UCSD-AML1 (cell line): ENCODE measurements around the gene LRRC30.
"Not testable (repeated sequence)": the region's sequence is repeated elsewhere in the genome, so short reads cannot be mapped to it uniquely, and the experiment has no call there.

Experiments used
- DNase-seq: peaks from one replicate; lab custom pipeline; 2025; ENCODE audit not compliant: unreplicated experiment; lab: John Stamatoyannopoulos, UW

The LRRC30 gene

GRCh38 chr18:7230626-7231349, at the start of gene LRRC30:
Gene LRRC30, plus strand, starts transcription at chr18:7231089. Its CDS starts 50 bp downstream, at chr18:7231139.
- no peak for DNase-seq

- DNase-seq: no peak
These were observed 45.2 kb upstream of the LRRC30 start for GRCh38 chr18:7185701-7186100.

- DNase-seq: no peak
These were observed 40.2 kb upstream of the LRRC30 start for GRCh38 chr18:7190547-7191156.

GRCh38 chr18:7191736-7192135, 39.2 kb upstream of the LRRC30 start:
- DNase-seq: no peak

- no peak for DNase-seq
These were observed 35.6 kb upstream of the LRRC30 start for GRCh38 chr18:7195266-7195665.

- no peak for DNase-seq
These were observed 34.5 kb upstream of the LRRC30 start for GRCh38 chr18:7196421-7196820.

- no peak for DNase-seq
These were observed 33.0 kb upstream of the LRRC30 start for GRCh38 chr18:7197854-7198253.

GRCh38 chr18:7198326-7198725, 32.6 kb upstream of the LRRC30 start:
- no peak for DNase-seq

- DNase-seq: no peak
These were observed 29.8 kb upstream of the LRRC30 start for GRCh38 chr18:7201096-7201495.

- no peak for DNase-seq
These were observed 28.7 kb upstream of the LRRC30 start for GRCh38 chr18:7202169-7202568.

GRCh38 chr18:7203601-7204000, 27.3 kb upstream of the LRRC30 start:
- DNase-seq: not testable (repeated sequence)

- no peak for DNase-seq
These were observed 25.5 kb upstream of the LRRC30 start for GRCh38 chr18:7205346-7205745.

GRCh38 chr18:7206217-7206616, 24.7 kb upstream of the LRRC30 start:
- DNase-seq: no peak

- DNase-seq: no peak
These were observed 23.4 kb upstream of the LRRC30 start for GRCh38 chr18:7207366-7207915.

GRCh38 chr18:7221424-7222155, 9.3 kb upstream of the LRRC30 start:
- peak; percentile 19 for DNase-seq

GRCh38 chr18:7224198-7224597, 6.7 kb upstream of the LRRC30 start:
- DNase-seq: no peak

- DNase-seq: no peak
These were observed 1.3 kb downstream of the LRRC30 start for GRCh38 chr18:7232218-7232617.

- DNase-seq: no peak
These were observed 2.4 kb downstream of the LRRC30 start for GRCh38 chr18:7233134-7233810.

GRCh38 chr18:7234091-7234490, 3.2 kb downstream of the LRRC30 start:
- no peak for DNase-seq

GRCh38 chr18:7234956-7235355, 4.1 kb downstream of the LRRC30 start:
- DNase-seq: no peak

- DNase-seq: no peak
These were observed 5.2 kb downstream of the LRRC30 start for GRCh38 chr18:7236072-7236471.
